ENCODE results near the gene PLPPR2. TPM values are rescaled to one million over a fixed set of nuclear protein-coding genes. Genes with fewer than 3 reads are reported as not detected.

Gene PLPPR2
- total and polyA plus RNA-seq, 2 of the 4 experiments (the other 2 are of a cell fraction) = 3.9 to 45.2 TPM

DNA sequence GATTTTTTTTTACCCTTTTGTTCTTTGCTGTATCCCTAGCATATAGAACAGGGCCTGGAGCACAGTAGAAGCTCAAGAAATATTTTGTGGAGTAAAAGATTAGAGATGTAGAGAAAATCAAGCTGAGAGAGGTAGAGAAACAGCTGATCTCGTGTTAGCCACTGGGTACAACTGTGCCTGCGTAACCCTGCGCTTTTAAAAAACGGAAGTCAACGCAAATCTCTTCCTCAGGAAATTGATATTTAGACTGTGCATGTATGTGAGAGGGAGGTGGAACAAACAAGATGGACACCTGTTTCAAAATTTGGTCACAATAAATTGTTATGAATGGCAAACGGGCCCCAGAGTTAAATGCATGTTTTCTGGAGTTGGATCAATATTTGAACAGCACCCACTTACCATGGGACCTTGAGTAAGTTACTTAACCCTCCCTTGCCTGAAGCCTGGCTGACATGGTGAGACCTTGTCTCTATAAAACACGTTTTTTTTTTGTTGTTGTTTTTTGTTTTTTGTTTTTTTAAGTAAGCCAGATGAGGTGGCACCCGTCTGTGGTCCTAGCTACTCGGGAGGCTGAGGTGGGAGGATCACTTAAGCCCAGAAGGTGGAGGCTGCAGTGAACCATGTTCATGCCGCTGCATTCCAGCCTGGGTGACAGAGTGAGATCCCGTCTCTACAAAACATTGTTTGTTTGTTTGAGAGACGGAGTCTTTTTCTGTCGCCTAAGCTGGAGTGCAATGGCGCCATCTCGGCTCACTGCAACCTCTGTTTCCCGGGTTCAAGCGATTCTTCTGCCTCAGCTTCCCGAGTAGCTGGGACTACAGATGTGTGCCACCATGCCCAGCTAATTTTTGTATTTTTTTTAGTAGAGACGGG is 32.2 kb downstream of the PLPPR2 start:
- no peak overlapping the region for H3K9ac ChIP-seq (ENCODE audit: low read depth, low read length)
- in situ Hi-C loops (cut with MboI; ENCODE audit: low sequenced_read_pairs) (no loop called here), dilution Hi-C loops (cut with HindIII; ENCODE audit: low sequenced_read_pairs, unreplicated experiment) (no loop called here), intact Hi-C loops (cut with micrococcal nuclease) (no loop called here)
- 0 out of 2 replicates have a peak, but pooled peaks cover 2% of the 10 kb centered on the region for H3K4me1 ChIP-seq (ENCODE audit: control insufficient read depth, insufficient read depth, low read length)
- H3K79me1 ChIP-seq (ENCODE audit: low read depth in 1 of 2, low read length in 2 of 2) = no peaks in the 10 kb centered on the region
- H3K23ac ChIP-seq (ENCODE audit: low read depth, low read length) = no peak overlapping the region
- H3K14ac ChIP-seq (replicated peaks; ENCODE audit: low read depth, low read length) = no peak overlapping the region
- no peaks in the 10 kb centered on the region for H4K20me1 ChIP-seq (ENCODE audit: insufficient read depth, low read length)
- H3K27ac ChIP-seq (ENCODE audit: insufficient read depth, low read length) = no peak overlapping the region
- BruUV-seq (replicated peaks) = no TSS peak
- no peak overlapping the region for H3K4me2 ChIP-seq (ENCODE audit: low read depth, low read length)
- DNase-seq (no peak), ATAC-seq (ENCODE audit: low read depth) (no peak)
- no peak overlapping the region for H4K5ac ChIP-seq (ENCODE audit: low read depth, low read length)
- no peak overlapping the region for H3K18ac ChIP-seq (ENCODE audit: low read depth, low read length)
- no peaks in the 10 kb centered on the region for H3K9me1 ChIP-seq (ENCODE audit: insufficient read depth, low read length)
- H2BK120ac ChIP-seq (ENCODE audit: low read depth, low read length) = no peak overlapping the region
- ChIA-PET POLR2A (ENCODE audit: unreplicated experiment) (no interaction called here), CTCF (no interaction called here)
- no peak overlapping the region for H3K56ac ChIP-seq (ENCODE audit: extremely low read depth, insufficient read depth, low read length)
- 70% methylated on average over 7 of the region's 19 CpGs; no CpG with 5 or more reads in 1 of the 2 experiments for WGBS, 2 experiments (ENCODE audit: extremely low coverage in 2 of 2, insufficient read length in 1 of 2)
- no peak overlapping the region for H2AK9ac ChIP-seq (replicated peaks; ENCODE audit: low read depth, low read length, poor library complexity)
- H3K4me3 ChIP-seq (ENCODE audit: insufficient read depth, low read depth, low read length) = no peak overlapping the region
- no peak overlapping the region for H4K91ac ChIP-seq (ENCODE audit: insufficient read depth, low read depth, low read length)
- TF ChIP-seq RAD21 (IDR thresholded peaks at IDR 0.05; ENCODE audit: low read length) = no peak
- H3K4ac ChIP-seq (ENCODE audit: low read depth, low read length) = no peak overlapping the region
- no peaks in the 10 kb centered on the region; the same call in 1 of the 2 replicates for H3K27me3 ChIP-seq (ENCODE audit: control insufficient read depth, insufficient read depth, low read length)
- no peaks in the 10 kb centered on the region for H3K36me3 ChIP-seq (ENCODE audit: control insufficient read depth, insufficient read depth, low read length)
- no peak overlapping the region for H2BK5ac ChIP-seq (ENCODE audit: low read depth, low read length, poor library complexity, severe bottlenecking)
- H4K8ac ChIP-seq (ENCODE audit: low read depth in 2 of 2, low read length in 2 of 2) = no peak overlapping the region
- no peak overlapping the region for H2BK15ac ChIP-seq (ENCODE audit: low read depth, low read length)
- H2AK5ac ChIP-seq (ENCODE audit: low read depth, low read length) = no peak overlapping the region
- H2BK20ac ChIP-seq (ENCODE audit: low read depth, low read length) = no peak overlapping the region
- no peak overlapping the region for H2AFZ ChIP-seq (replicated peaks; ENCODE audit: low read length, poor library complexity)
- H3K9me3 ChIP-seq (ENCODE audit: control insufficient read depth, insufficient read depth, low read length) = peaks cover 8% of the 10 kb centered on the region
